ENCODE results near the gene VAX1.

Gene VAX1

DNA sequence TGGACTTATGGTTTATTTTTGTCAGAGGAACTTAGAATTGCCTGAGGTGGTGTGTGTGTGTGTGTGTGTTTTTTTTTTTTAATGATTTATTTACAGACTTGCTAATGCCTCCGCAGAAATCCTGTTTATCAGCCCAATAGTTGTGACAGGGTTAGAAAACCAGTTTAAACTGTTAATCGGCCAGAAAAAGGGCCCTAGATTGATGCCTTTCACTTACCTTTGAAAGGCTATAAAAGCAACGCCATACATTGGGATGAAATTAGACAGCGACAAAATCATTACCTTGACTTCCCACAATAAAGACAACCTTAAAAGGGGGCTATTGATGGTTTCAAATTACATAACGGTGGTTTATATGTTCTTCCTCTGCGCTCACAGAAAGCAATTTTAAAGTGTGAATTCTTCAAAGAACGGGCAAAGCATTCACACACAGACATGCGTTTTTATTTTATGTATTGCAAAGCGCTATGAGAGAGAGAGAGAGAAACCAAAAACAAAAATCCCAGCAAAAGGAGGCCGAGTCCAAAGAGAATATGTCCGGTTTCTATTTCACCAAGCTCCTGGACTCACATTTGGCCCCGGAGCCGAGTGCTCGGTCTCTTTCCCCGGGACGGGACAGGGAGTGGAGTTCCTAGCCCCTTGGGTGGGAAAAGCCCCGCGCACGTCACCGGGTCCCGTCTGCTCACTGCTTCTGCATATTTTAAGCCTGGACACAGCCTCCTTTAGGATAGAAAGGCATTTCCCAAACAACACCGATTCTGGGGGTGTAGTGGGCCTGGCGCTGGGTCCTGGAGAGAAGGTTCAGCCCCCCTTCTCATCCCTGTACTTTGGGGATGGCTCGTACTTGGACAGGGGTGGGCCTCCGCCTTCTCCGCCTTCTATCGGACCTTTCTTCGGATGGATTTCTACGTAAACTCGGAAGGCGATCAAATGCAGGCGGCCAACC, 26.8 kb upstream of the VAX1 start:
- no peak for DNase-seq (ENCODE audit: low read depth)

- no peak for DNase-seq (ENCODE audit: low read depth)
Observed at GRCh38 chr10:117163954-117164548, 26.0 kb upstream of the VAX1 start.

GRCh38 chr10:117163061-117163953, 25.2 kb upstream of the VAX1 start:
- no peak for DNase-seq (ENCODE audit: low read depth)

GRCh38 chr10:117162093-117163060, 24.3 kb upstream of the VAX1 start:
- no peak for DNase-seq (ENCODE audit: low read depth)

DNA sequence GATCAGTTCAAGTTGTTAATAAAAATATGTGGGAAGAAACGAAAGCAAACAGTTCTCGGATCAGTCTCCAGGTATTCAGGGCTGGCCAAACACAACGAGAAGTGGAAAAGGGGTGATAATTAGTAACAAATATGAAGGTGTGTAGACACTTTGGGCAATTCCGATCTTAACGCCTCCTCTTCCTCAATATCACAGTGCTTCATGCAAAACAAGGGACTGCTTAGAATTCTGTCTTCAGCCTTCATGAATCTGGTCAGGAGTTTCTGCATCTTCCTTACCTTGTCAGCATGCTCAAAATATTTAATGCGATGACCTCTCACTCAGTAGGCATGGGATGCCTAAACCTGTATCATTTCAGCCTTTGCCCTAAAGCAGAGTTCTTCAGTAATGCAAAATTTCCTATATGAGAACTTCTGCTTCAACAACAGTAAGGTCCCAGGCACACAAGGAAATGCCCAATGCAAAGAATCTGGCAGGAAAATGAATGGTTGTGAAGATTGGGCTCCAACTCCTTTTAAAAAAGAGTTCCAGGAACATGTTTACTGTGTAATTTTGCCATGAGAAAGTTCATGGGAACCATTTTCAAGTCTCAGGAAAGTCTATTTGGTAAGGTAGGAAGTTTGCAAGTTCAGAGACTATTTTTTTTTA, 23.4 kb upstream of the VAX1 start:
- no peak for DNase-seq (ENCODE audit: low read depth)

- no peak for DNase-seq (ENCODE audit: low read depth)
Observed at GRCh38 chr10:117160567-117160966, 22.5 kb upstream of the VAX1 start.

DNA sequence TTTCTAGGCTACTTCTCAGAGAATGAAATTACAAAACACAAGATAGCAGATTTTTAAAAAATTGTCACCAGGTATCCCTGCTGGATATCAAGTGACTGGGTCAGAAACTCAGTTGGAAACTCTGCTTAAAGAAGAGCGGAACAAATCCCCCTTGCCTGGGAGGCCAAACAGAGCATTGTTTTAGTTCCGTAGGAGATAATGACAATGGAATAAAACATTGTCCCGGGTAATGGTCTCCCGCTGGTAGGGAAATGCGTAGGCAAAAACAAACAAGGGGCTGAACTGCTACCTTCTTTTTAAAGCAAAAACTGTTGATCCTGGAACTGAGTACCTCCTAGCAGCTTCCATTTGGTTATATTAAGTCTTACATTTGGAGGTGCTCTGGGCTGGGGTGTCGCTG, 21.3 kb upstream of the VAX1 start:
- DNase-seq (ENCODE audit: low read depth): no peak

GRCh38 chr10:117158297-117158696, 20.2 kb upstream of the VAX1 start:
- DNase-seq (ENCODE audit: low read depth): no peak

DNA sequence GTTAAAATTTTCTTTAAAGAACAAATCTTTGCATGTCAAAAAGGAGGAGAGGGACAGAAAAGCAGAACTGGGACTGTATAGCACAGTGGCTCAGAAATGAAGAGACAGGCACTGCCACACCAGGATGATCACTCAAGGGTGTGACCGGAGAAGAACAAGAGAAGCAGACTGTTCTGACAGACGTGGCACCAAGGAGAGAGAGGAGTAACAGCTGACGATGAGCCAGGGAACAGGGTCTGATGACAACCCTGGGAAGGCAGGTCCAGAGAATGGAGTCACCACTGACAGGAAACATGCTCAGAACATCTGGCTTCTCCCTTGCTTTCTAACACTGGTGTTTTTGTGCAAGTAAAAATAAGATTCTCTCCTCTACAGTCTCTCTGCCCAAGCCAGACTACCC, 14.6 kb upstream of the VAX1 start:
- no peak for DNase-seq (ENCODE audit: low read depth)

- no peak for DNase-seq (ENCODE audit: low read depth)
Observed at GRCh38 chr10:117148284-117148683, 10.2 kb upstream of the VAX1 start.

DNA sequence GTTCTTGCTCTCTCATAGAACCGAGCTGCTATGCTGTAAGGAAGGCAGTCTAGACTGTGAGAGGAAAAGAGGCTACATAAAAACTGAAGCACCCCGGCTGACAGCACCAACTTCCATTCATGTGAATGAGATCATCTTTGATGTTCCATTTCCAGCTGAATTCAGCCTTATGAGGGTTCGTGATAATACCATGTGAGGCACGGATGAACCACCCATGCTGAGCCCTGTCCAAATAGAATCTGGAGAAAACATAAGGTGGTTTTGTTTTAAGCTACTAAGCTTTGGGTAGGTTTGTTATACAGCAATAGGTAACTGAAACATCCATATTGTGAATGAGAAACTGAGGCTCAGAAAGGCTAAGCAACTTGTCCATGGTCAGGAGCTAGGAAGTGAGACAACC, 6.9 kb upstream of the VAX1 start:
- no peak for DNase-seq (ENCODE audit: low read depth)

- DNase-seq (ENCODE audit: low read depth): no peak
Observed at GRCh38 chr10:117143103-117143823, 5.2 kb upstream of the VAX1 start.

DNA sequence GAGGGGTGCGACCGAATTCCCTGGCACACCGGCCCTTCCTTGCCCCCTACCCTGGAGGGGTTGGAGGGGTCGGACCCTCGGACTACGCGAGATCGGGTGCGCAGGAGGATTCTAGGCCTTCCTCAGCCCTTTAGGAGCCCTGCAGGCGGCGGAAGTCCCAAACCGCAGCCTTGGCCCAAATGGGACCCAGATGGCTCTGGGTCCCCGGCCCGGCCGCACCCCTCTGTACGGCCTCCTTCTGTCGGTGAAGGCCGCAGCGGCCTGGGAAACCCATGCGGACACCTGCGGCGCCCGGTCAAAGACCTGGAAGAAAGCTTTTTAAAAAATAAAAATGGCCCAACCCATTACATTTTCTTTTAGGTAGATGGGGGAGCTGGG, 2.4 kb upstream of the VAX1 start:
- no peak for DNase-seq (ENCODE audit: low read depth)

DNA sequence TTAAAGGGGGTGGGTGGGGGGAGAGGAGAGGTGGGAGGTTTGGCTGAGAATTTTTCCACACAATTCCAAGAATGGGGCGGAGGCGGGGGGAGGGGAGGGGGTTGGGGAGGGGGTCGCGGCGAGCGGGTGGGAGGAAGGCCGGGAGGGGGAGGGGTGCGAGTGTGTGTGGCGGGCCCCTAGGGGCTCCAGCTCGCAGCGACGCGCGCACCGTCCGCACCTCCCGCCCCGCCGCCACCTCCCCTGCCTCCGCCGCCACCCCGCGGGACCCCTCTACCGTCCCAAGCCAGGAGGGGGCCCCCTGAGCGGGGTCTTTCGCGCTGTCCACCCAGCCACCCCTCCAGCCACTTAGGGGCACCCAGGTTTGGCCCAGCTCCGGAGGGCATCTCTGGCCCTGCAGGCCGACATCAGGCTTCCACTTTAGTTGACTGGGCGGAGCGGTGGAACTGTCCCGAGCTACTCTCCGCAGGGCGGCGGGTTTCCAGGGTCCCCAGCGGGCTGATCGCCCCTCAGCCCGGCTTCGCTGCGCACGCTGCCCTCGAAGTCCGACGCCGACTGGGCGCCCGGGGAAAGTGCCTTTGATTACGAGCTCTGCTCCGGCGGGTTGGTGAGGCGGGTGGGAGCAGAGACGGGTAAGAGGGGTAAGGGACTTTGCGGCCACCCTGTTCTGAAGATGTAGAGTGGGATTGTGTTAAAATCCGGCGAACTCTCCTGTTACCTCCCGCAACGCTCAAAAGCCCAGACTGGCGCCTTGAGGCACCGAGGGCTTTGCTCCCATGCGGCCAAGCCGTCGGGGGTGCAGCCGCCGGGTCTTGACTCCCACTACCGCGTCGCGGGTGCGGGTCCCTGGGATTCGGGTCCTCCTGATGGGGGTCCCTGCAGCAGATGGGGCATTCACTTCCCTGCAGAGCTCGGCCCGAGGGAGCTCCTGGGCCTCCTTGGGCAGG, 1.8 kb upstream of the VAX1 start:
- DNase-seq (ENCODE audit: low read depth): no peak

DNA sequence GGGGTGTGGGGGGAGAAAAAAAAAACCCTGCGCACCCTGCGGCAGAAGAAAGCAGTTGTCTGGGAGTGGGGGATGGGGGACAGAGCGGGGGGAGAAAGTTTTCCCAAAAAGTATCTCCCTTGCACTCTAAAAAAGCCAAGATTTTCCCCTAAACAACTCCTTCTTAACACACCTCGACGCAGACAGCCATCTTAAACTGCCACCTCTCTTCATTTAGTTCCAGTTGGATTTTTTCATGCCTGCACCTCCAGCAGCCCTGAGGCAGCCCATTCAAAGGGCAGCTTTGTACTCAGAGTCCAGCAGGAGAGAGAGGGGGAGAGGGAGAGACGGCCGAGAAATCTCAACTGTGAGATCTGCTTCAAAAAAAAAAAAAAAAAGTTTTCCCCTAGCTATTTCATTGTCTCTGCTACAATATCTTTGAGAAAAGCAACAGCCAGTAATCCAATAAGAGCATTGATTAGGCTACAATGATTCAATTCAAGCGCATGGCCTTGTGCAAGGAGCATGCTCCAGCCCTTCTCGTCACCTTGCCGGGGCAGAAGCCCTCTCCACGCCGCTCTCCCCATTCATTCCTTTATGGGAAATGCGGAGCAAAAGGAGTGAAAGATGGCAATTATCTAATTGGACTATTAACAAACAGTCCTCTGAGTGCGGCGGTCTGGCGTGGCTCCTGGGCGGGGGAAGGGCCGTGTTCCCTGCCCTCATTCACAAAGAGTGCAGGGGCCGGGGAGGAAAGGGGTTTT, 939 bp upstream of the VAX1 start:
- no peak for DNase-seq (ENCODE audit: low read depth)

DNA sequence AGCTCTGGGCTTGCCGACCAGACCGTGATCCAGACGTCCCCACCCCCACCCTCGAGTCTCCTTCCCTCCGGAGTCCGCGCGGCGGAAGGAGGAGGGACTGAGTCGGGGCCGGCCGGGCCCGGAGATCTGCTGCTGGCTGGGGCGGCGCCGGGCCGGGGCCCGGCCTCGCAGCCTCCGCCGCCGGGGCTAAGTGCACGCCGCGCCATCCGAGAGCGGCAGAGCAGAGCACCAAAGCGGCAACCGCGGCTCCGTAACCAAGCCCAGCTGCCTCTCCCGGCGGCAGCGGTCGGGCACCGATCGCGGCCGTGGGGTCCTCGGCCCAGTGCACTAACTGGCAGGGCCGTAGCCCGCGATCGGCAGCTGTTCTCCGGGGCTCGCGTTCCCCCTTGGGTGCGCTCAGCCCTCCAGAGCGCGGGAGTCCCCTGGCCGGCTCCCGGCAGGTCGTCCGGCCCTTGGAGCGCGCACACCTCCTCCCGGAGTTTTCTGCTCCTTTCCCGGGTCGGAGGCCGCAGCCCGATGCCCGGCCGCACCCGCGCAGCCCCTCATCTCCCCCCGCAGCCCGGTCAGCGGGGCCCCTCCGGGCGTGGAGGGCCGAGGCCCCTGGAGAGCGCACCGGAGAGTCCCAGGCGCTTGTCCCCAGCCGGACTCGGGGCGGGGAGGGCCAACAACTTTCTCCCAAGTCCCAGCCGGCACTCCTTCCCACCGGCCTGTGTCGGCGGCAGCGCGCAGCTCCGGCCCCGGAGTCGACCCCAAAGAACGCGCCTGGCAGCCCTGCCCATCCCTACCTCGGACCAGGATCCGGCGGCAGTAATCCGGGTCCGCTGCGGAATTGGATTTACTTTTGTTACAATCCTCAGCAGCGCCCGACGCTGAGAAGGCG, 799 bp downstream of the VAX1 start:
- no peak for DNase-seq (ENCODE audit: low read depth)

- no peak for DNase-seq (ENCODE audit: low read depth)
Observed at GRCh38 chr10:117136391-117136975, 1.6 kb downstream of the VAX1 start.

Data from fibroblast of the conjunctiva (primary cell).